Left ventricle myocardium inferior (tissue), 1 donor: ENCODE measurements around the gene SSR1. TPM values are rescaled to one million over a fixed set of nuclear protein-coding genes. Genes with fewer than 3 reads are reported as not detected.

ENCODE experiments used
- DNase-seq: peaks from one replicate; pipeline ENCODE4 v3.0.0-alpha.2; 2020
- H3K27ac ChIP-seq: fragments of 200-600 bp; replicated peaks from 2 replicates; pipeline ENCODE4 v1.8.0; 2021
- H3K27me3 ChIP-seq: fragments of 200-600 bp; 2 replicates; pipeline ENCODE4 v1.8.0; 2021; ENCODE audit warnings: low read depth
- H3K36me3 ChIP-seq: fragments of 200-600 bp; 2 replicates; pipeline ENCODE4 v1.8.0; 2021
- H3K4me1 ChIP-seq: fragments of 200-600 bp; 2 replicates; pipeline ENCODE4 v1.8.0; 2021
- H3K4me3 ChIP-seq: fragments of 200-600 bp; 2 replicates; pipeline ENCODE4 v1.8.0; 2021; ENCODE audit warnings: mild to moderate bottlenecking, moderate library complexity
- H3K9me3 ChIP-seq: fragments of 200-600 bp; replicated peaks from 2 replicates; pipeline ENCODE4 v1.8.0; 2021
- CTCF ChIP-seq: fragments of 200-600 bp; IDR thresholded peaks from 2 replicates; pipeline ENCODE4 v1.8.0; 2021; ENCODE audit warnings: antibody characterized with exemption, mild to moderate bottlenecking, borderline replicate concordance
- intact Hi-C: fragments of 100-400 bp; cut with micrococcal nuclease; formaldehyde crosslinking; loops from one replicate; pipeline ENCODE4 v1.11.0; 2022
- total RNA-seq: library from RNA; stranded (reverse); fragmentation: NEBNext Ultra II Directional; extraction: Animal tissue kit (Norgen Biotek cat#: 25700); gene quantifications from one replicate; pipeline ENCODE4 v1.2.1, GENCODE V29; 2021
- donor health status: DM: no; HTN: yes; CAD: no; lungs with severe emphysema.

Gene SSR1
- total RNA-seq, 1 donor from 2014 or later, result 53.4 TPM

- TF ChIP-seq CTCF, result no peak
- no peak for DNase-seq
- Histone ChIP-seq H3K4me1 (peaks cover 15% of the 10 kb centered on the region), H3K27ac (peak overlapping the region; percentile 21), H3K9me3 (peaks cover 12% of the 10 kb centered on the region), H3K4me3 (no peak overlapping the region), H3K36me3 (peaks cover 51% of the 10 kb centered on the region), H3K27me3 (no peaks in the 10 kb centered on the region)
- intact Hi-C loops, result no loop called here
Measured at GRCh38 chr6:7251646-7252260, 61.2 kb downstream of the SSR1 start.

GRCh38 chr6:7250812-7251211 is 62.2 kb downstream of the SSR1 start:
- TF ChIP-seq CTCF, result no peak
- intact Hi-C loops, result no loop called here
- peaks cover 3% of the 10 kb centered on the region for H3K9me3 ChIP-seq
- H3K36me3 ChIP-seq, result peaks cover 58% of the 10 kb centered on the region
- no peak overlapping the region for H3K4me3 ChIP-seq
- no peaks in the 10 kb centered on the region for H3K27me3 ChIP-seq
- H3K4me1 ChIP-seq, result peaks cover 15% of the 10 kb centered on the region
- DNase-seq, result no peak
- H3K27ac ChIP-seq, result no peak overlapping the region

- H3K4me3 ChIP-seq, result no peak overlapping the region
- no peaks in the 10 kb centered on the region for H3K27me3 ChIP-seq
- no peak for TF ChIP-seq CTCF
- no peak for DNase-seq
- peaks cover 61% of the 10 kb centered on the region for H3K36me3 ChIP-seq
- peaks cover 13% of the 10 kb centered on the region for H3K4me1 ChIP-seq
- H3K27ac ChIP-seq, result no peak overlapping the region
- no peaks in the 10 kb centered on the region for H3K9me3 ChIP-seq
- intact Hi-C loops, result no loop called here
Measured at GRCh38 chr6:7249946-7250643, 62.9 kb downstream of the SSR1 start.

GRCh38 chr6:7249391-7249790 is 63.6 kb downstream of the SSR1 start:
- intact Hi-C loops, result no loop called here
- H3K27me3 ChIP-seq, result no peaks in the 10 kb centered on the region
- H3K36me3 ChIP-seq, result peaks cover 61% of the 10 kb centered on the region
- no peak for TF ChIP-seq CTCF
- no peak overlapping the region for H3K4me3 ChIP-seq
- H3K9me3 ChIP-seq, result no peaks in the 10 kb centered on the region
- H3K27ac ChIP-seq, result no peak overlapping the region
- DNase-seq, result no peak
- H3K4me1 ChIP-seq, result peaks cover 6% of the 10 kb centered on the region

GRCh38 chr6:7247828-7248227 is 65.2 kb downstream of the SSR1 start:
- Histone ChIP-seq H3K27ac (no peak overlapping the region), H3K4me3 (no peak overlapping the region), H3K27me3 (no peaks in the 10 kb centered on the region), H3K9me3 (no peaks in the 10 kb centered on the region), H3K4me1 (peaks cover 11% of the 10 kb centered on the region), H3K36me3 (peaks cover 61% of the 10 kb centered on the region)
- no peak for TF ChIP-seq CTCF
- intact Hi-C loops, result no loop called here
- DNase-seq, result peak; percentile 13
